Pancreas (tissue), 10 donors: ENCODE measurements around the gene XIRP2. TPM values are rescaled to one million over a fixed set of nuclear protein-coding genes. Genes with fewer than 3 reads are reported as not detected.

Experiments
- ATAC-seq, 4 donors: fragments of 200-7000 bp; cut with Tn5 transposase; one replicate each; pipeline versions ENCODE4 v1.8.0 to v1.9.1; 2020; ENCODE audit warnings: mild to moderate bottlenecking in 4 of 4, moderate library complexity in 4 of 4
- DNase-seq, 6 donors: peaks; one replicate each; pipeline ENCODE4 v3.0.0-alpha.2; 2020
- FAIRE-seq: peaks from 2 replicates; lab custom pipeline; 2012; peaks lifted over from hg19 to GRCh38; lab: Jason Lieb, UNC
- H3K27ac ChIP-seq, 4 donors: fragments of 200-600 bp; sonication (generic); 1 replicate in 3 of 4; 2 replicates in 1 of 4; pipeline versions ENCODE4 v1.5.0 to v1.8.0; 2020
- H3K27me3 ChIP-seq, 4 donors: fragments of 200-600 bp; one replicate each; pipeline ENCODE4 v1.8.0; 2021
- H3K36me3 ChIP-seq, 3 donors: fragments of 200-600 bp; sonication (generic) in 1 of 3; one replicate each; pipeline versions ENCODE4 v1.5.0 to v1.8.0; 2020 to 2021
- H3K4me1 ChIP-seq, 3 donors: fragments of 200-600 bp; one replicate each; pipeline ENCODE4 v1.8.0; 2021
- H3K4me3 ChIP-seq, 4 donors: fragments of 200-600 bp; sonication (generic) in 2 of 4; one replicate each; pipeline versions ENCODE4 v1.5.0 to v1.8.0; 2020 to 2021
- H3K9me3 ChIP-seq, 4 donors: fragments of 200-600 bp; one replicate each; pipeline ENCODE4 v1.8.0; 2021
- WGBS, 2 donors: extraction: QIAGEN DNeasy Blood & Tissue Kit; methylation state at CpG; one replicate each; pipeline ENCODE4 v1.1.7; 2013; 5-methylcytosine and 5-hydroxymethylcytosine counted together
- intact Hi-C, 3 donors: fragments of 100-400 bp; cut with DNase I; formaldehyde crosslinking; loops; one replicate each; pipeline versions ENCODE4 v1.11.1 to v1.14.2; 2022
- polyA plus RNA-seq, 2 donors: library from polyadenylated mRNA; stranded (reverse); fragments of 200-250 nt; gene quantifications; one replicate each; pipeline ENCODE4 v1.2.3, GENCODE V29; 2013
- total RNA-seq, 6 donors: library from RNA; stranded (reverse); fragmentation: NEBNext Ultra II Directional in 4 of 6; extraction: Animal tissue kit (Norgen Biotek cat#: 25700) in 4 of 6; gene quantifications; one replicate each; pipeline versions ENCODE4 v1.2.1 to v1.2.4, GENCODE V29; 2021 to 2023
- TF ChIP-seq, protein P1 (sequence below), 4 donors: fragments of 200-600 bp; sonication (generic) in 3 of 4; IDR thresholded peaks; one replicate each; pipeline versions ENCODE4 v1.5.0 to v1.8.0; 2021; ENCODE audit warnings: antibody characterized with exemption in 4 of 4
- donor health status: healthy with polysubstance abuse.
- donor health status: DM: no; HTN: no; CAD: no; lungs with moderate emphysema.
- donor health status: DM: no; HTN: no; CAD: no.
- donor health status: control.
- donor health status: control.
- donor health status: Bipolar disorder and iron deficiency.
- donor health status: DM: yes; HTN: yes; CAD: no.
- donor health status: DM: no; HTN: no; CAD: no.
- donor health status: DM: no; HTN: no; CAD: no.
- donor health status: DM: yes; HTN: yes; CAD: no.

Gene XIRP2
- total and polyA plus RNA-seq, 8 donors: 0.08 to 0.35 (median 0.28) TPM; not detected in 5

DNA sequence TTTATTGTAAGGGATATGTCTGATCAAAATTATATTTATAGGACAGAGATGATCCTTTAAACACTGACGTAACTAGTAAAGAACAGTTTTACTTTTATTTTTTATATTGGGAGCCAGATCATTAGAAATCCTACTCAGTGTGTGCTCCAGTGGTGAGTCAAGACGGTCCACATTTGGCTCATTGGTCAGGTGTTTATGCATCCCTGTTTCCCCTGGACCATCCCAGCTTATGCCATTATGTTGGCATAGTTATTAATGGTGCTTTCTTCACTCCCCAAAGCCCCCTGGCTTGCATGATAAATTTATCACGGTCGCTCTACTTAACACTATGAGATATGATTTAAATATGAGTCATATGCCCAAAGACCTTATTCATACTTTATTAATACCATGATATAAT lies 293.4 kb downstream of the XIRP2 start:
- intact Hi-C loops: no loop called here
- 95 to 97% methylated on average over 4 of the region's 4 CpGs for WGBS, 2 donors

DNA sequence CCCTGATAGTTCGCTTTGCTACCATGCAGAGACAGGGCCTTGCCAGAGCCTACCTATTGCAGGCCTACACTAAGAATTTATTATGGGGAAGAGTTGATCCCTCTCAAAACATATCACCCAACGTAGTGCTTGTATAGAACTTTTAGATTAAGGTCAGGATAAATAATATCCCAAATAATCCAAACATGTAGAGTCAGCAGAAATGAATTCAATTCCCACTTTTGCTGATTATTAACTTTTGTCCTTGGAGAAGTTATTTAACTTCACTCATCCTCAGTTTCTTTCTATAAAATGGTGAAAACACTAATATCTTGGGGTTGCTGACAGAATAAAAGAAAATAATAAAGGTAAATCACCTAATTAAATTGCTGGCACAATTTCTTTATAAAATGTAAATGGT lies 294.1 kb downstream of the XIRP2 start:
- Histone ChIP-seq H3K27ac (no peak overlapping the region), H3K4me3 (no peak overlapping the region), H3K4me1 (no peaks in the 10 kb centered on the region), H3K27me3 (no peaks in the 10 kb centered on the region), H3K9me3 (no peaks in the 10 kb centered on the region), H3K36me3 (no peaks in the 10 kb centered on the region)
- intact Hi-C loops: no loop called here
- DNase-seq: no peak
- TF ChIP-seq, protein P1, sequence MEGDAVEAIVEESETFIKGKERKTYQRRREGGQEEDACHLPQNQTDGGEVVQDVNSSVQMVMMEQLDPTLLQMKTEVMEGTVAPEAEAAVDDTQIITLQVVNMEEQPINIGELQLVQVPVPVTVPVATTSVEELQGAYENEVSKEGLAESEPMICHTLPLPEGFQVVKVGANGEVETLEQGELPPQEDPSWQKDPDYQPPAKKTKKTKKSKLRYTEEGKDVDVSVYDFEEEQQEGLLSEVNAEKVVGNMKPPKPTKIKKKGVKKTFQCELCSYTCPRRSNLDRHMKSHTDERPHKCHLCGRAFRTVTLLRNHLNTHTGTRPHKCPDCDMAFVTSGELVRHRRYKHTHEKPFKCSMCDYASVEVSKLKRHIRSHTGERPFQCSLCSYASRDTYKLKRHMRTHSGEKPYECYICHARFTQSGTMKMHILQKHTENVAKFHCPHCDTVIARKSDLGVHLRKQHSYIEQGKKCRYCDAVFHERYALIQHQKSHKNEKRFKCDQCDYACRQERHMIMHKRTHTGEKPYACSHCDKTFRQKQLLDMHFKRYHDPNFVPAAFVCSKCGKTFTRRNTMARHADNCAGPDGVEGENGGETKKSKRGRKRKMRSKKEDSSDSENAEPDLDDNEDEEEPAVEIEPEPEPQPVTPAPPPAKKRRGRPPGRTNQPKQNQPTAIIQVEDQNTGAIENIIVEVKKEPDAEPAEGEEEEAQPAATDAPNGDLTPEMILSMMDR (IDR thresholded peaks at IDR 0.05): no peak
- no peak for FAIRE-seq
- ATAC-seq: no peak
- 90 to 94% methylated on average over 2 of the region's 2 CpGs for WGBS, 2 donors

More for the DNA sequence above, 293.4 kb downstream of the XIRP2 start:
- no peaks in the 10 kb centered on the region for H3K4me1 ChIP-seq
- H3K4me3 ChIP-seq: no peak overlapping the region
- ATAC-seq (no peak), DNase-seq (no peak), FAIRE-seq (no peak)
- no peaks in the 10 kb centered on the region for H3K36me3 ChIP-seq
- TF ChIP-seq, protein P1 (IDR thresholded peaks at IDR 0.05): no peak
- no peaks in the 10 kb centered on the region for H3K9me3 ChIP-seq
- H3K27ac ChIP-seq: no peak overlapping the region
- H3K27me3 ChIP-seq: no peaks in the 10 kb centered on the region

DNA sequence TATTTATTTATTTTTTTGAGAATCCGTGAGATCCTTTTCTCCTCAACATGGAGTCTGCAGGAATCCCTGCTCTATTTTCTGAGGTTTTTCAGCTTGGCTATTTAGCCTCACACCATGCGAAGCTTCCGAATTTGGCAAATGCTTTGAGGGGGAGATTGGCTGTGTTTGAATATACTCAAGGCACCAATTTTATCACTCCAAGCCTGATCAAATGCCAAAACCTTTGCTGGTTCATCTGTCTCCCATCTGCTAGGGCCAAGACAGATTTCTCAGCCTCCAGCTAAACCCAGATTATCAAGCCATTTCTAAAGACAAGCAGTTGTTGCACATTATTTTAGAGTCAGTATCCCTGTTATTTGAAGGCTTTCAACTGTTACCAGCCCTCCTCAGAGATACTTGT lies 295.7 kb downstream of the XIRP2 start:
- DNase-seq (no peak), FAIRE-seq (no peak), ATAC-seq (no peak)
- 85 to 95% methylated on average over 3 of the region's 3 CpGs for WGBS, 2 donors
- Histone ChIP-seq H3K27ac (no peak overlapping the region), H3K4me1 (peaks cover 8 to 14% (median 10%) of the 10 kb centered on the region in 3 donors), H3K27me3 (no peaks in the 10 kb centered on the region), H3K36me3 (no peaks in the 10 kb centered on the region), H3K9me3 (no peaks in the 10 kb centered on the region), H3K4me3 (no peak overlapping the region)
- intact Hi-C loops: no loop called here
- TF ChIP-seq, protein P1 (IDR thresholded peaks at IDR 0.05): no peak

DNA sequence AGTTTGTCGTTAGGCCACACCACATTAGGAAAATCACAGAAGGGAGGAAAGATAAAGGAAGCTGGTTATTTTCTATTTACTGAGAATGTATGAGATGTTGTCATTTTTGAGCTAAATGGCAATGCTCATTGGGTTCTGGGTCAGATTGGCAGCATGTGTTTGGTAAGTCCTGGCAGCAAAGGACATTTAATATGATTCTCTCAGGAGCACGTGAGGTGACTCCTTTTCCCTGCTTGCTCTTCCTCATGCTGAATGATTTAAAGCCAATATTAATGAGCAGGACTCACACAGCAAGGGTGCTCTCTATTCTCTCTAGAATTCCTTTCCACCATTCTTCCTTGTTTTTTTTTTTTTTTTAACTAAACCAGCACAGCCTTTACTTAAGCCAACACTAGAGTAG lies 298.2 kb downstream of the XIRP2 start:
- Histone ChIP-seq H3K4me1 (peaks cover 12 to 20% (median 12%) of the 10 kb centered on the region in 3 donors), H3K4me3 (no peak overlapping the region), H3K27ac (no peak overlapping the region), H3K36me3 (no peaks in the 10 kb centered on the region), H3K27me3 (no peaks in the 10 kb centered on the region), H3K9me3 (no peaks in the 10 kb centered on the region)
- DNase-seq (no peak), FAIRE-seq (no peak), ATAC-seq (no peak)
- TF ChIP-seq, protein P1 (IDR thresholded peaks at IDR 0.05): no peak
- intact Hi-C loops: no loop called here
- WGBS, 2 donors: 46 to 56% methylated on average over 2 of the region's 2 CpGs

DNA sequence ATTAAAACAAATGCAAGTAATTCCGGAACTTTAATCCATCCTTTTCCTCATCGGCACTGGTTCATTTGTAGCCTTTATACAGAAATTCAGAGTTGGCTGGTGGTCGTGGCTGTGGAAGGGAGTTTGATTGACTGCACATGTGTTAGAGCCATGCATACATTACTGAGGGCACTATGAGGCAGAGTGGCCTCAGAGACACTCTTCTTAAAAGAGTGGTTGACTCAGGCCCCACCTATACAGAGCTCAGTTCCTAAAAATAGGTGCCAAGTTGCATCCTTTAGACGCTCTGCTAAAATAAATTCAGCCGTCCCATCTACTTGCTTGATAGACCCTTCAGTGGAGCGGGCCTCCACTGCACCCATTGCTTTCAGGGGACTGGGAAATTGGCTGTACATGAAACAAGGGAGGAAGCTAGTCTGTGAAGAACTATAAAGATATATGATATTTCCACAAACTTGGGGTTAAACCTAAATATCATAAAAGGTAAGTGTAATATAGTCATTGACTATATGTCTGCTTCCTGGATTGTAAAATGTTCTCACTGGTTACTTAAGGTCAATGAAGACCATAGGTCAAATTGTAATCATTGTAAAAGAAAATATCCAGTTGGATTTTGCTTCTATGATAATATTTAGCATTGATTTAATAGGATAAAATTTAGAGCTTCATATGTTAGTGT lies 298.9 kb downstream of the XIRP2 start:
- 89 to 94% methylated on average over 6 of the region's 6 CpGs for WGBS, 2 donors
- TF ChIP-seq, protein P1 (IDR thresholded peaks at IDR 0.05): no peak
- no peaks in the 10 kb centered on the region for H3K27me3 ChIP-seq
- no peaks in the 10 kb centered on the region for H3K9me3 ChIP-seq
- ATAC-seq (no peak), FAIRE-seq (peak; percentile 9), DNase-seq (no peak)
- H3K27ac ChIP-seq: no peak overlapping the region
- no peaks in the 10 kb centered on the region for H3K36me3 ChIP-seq
- no peak overlapping the region for H3K4me3 ChIP-seq
- H3K4me1 ChIP-seq: peaks cover 12 to 20% (median 12%) of the 10 kb centered on the region in 3 donors
- intact Hi-C loops: no loop called here
